Measurements from ENCODE around the gene SGMS1.
"Not testable (repeated sequence)": the region's sequence is repeated elsewhere in the genome, so short reads cannot be mapped to it uniquely, and the experiment has no call there.

The SGMS1 gene

GRCh38 chr10:50281210-50281966 is 342.4 kb downstream of the SGMS1 start:
- no peak for DNase-seq

- DNase-seq, result no peak
These were observed 343.5 kb downstream of the SGMS1 start for GRCh38 chr10:50280049-50280841.

GRCh38 chr10:50279489-50279888 is 344.3 kb downstream of the SGMS1 start:
- no peak for DNase-seq

GRCh38 chr10:50275650-50276235 is 348.0 kb downstream of the SGMS1 start:
- DNase-seq, result no peak

- no peak for DNase-seq
These were observed 351.2 kb downstream of the SGMS1 start for GRCh38 chr10:50272531-50272930.

GRCh38 chr10:50271564-50272250 is 352.0 kb downstream of the SGMS1 start:
- no peak for DNase-seq

GRCh38 chr10:50267877-50268276 is 355.9 kb downstream of the SGMS1 start:
- not testable (repeated sequence) for DNase-seq

- DNase-seq, result not testable (repeated sequence)
These were observed 361.1 kb downstream of the SGMS1 start for GRCh38 chr10:50262625-50263024.

GRCh38 chr10:50260791-50261281 is 362.9 kb downstream of the SGMS1 start:
- no peak for DNase-seq
